Upper lobe of left lung (tissue), 4 donors: ENCODE measurements around the gene CDK12.

ENCODE experiments used
- CTCF ChIP-seq, 6 experiments: fragments of 450-650 bp in 4 of 6; fragments of 200-600 bp in 2 of 6; sonication (generic) in 2 of 6; IDR thresholded peaks; one replicate each; pipeline ENCODE4 v1.5.1; 2016 to 2019; ENCODE audit warnings: antibody characterized with exemption in 6 of 6
- EP300 ChIP-seq, 4 donors: sonication (generic); formaldehyde crosslinking; IDR thresholded peaks; one replicate each; pipeline ENCODE4 v1.5.1; 2017; ENCODE audit warnings: antibody characterized with exemption in 4 of 4, control low read depth in 2 of 4

DNA sequence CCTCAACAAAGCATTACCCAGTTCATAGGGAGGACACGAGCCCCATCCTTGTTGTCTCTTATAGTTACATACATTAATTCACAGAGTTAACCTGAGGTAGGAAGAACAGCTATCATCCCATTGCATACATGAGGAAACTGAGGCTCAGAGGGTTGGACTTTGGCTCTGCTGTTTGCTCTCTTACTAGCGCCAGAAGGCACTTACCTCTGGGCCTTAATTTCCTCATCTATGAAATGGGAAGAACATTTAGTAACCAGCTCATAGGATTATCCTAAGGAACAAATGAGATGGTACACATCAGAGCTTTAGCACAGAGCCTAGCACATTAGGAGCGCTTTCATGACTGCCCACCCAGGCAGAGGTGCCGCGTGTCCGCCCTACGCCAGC lies 118.8 kb downstream of the CDK12 start:
- TF ChIP-seq CTCF (IDR thresholded peaks at IDR 0.05) (no peak), EP300 (IDR thresholded peaks at IDR 0.05) (no peak)
